A673 (cell line): ENCODE measurements around the gene COL9A3.

Experiments
- EZH2 ChIP-seq: fragments of 200-600 bp; sonication (generic); IDR thresholded peaks from 2 replicates; pipeline ENCODE4 v1.6.1; 2017; ENCODE audit warnings: borderline replicate concordance, low read depth, mild to moderate bottlenecking, mixed read lengths, antibody characterized with exemption, low read length; ENCODE audit not compliant: poor library complexity, severe bottlenecking
- TF ChIP-seq, protein P1 (sequence below): fragments of 300-800, 200-600 bp; sonication (generic); conservative IDR thresholded peaks from 2 replicates; pipeline ENCODE4 v1.5.1; 2017; ENCODE audit warnings: low read depth, mild to moderate bottlenecking, antibody characterized with exemption, low read length, moderate library complexity, mixed read lengths

GRCh38 chr20:62786157-62786556, 30.7 kb upstream of the COL9A3 start:
- TF ChIP-seq, protein P1, sequence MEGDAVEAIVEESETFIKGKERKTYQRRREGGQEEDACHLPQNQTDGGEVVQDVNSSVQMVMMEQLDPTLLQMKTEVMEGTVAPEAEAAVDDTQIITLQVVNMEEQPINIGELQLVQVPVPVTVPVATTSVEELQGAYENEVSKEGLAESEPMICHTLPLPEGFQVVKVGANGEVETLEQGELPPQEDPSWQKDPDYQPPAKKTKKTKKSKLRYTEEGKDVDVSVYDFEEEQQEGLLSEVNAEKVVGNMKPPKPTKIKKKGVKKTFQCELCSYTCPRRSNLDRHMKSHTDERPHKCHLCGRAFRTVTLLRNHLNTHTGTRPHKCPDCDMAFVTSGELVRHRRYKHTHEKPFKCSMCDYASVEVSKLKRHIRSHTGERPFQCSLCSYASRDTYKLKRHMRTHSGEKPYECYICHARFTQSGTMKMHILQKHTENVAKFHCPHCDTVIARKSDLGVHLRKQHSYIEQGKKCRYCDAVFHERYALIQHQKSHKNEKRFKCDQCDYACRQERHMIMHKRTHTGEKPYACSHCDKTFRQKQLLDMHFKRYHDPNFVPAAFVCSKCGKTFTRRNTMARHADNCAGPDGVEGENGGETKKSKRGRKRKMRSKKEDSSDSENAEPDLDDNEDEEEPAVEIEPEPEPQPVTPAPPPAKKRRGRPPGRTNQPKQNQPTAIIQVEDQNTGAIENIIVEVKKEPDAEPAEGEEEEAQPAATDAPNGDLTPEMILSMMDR: no peak
- no peak for TF ChIP-seq EZH2
